Epithelial cell of proximal tubule (primary cell): Measurements from ENCODE around the gene HDC. TPM values are rescaled to one million over a fixed set of nuclear protein-coding genes. Genes with fewer than 3 reads are reported as not detected.

Source experiments
- DNase-seq: peaks from one replicate; pipeline ENCODE4 v3.0.0-alpha.2; 2011; ENCODE audit warnings: low read depth
- H3K4me3 ChIP-seq: 2 replicates; pipeline ENCODE4 v1.5.1; 2011; ENCODE audit warnings: low read depth, mild to moderate bottlenecking, low read length
- total RNA-seq: library from RNA; depleted of rRNA; stranded (reverse); fragments of >200 nt; gene quantifications from 2 replicates; pipeline ENCODE4 v1.2.3, GENCODE V29; 2015
- TF ChIP-seq, protein P1 (sequence below): conservative IDR thresholded peaks from 2 replicates; pipeline ENCODE4 v1.5.1; 2012; ENCODE audit warnings: low read depth, mild to moderate bottlenecking, low read length

HDC gene
- total RNA-seq, 1 donor from 2014 or later: not detected

DNA sequence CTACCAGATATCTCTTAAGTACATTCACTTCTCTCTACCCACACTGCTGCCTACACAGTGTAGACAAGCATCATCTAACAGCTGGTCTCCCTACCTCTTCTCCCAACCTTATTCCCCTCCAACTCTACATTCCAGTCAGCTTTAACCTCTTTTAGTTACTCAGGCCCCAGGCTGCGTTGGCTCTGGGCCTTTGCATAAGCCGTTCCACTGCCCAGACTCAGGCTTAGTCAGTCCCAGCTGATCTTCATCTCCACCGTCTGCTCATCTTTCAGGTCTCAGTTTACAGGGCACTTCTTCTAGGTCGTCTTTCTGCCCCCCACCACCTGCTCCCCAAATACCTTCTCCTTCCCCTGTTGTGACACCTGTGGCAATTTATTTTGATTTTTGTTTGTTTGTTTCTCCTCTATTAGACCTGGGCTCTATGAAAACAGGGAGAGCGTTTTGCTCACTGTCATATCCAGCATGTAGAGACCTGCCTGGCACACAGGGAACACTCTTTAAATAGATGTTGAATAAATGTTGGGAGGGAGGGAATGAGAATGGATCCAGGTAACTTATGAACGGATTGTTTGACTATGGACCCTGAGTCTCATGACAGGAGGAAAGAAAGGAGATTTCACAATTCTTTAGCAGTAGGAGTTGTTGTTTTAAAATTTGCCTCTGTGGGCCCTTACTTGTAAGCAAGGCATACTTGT, 72.5 kb downstream of the HDC start:
- TF ChIP-seq, protein P1, sequence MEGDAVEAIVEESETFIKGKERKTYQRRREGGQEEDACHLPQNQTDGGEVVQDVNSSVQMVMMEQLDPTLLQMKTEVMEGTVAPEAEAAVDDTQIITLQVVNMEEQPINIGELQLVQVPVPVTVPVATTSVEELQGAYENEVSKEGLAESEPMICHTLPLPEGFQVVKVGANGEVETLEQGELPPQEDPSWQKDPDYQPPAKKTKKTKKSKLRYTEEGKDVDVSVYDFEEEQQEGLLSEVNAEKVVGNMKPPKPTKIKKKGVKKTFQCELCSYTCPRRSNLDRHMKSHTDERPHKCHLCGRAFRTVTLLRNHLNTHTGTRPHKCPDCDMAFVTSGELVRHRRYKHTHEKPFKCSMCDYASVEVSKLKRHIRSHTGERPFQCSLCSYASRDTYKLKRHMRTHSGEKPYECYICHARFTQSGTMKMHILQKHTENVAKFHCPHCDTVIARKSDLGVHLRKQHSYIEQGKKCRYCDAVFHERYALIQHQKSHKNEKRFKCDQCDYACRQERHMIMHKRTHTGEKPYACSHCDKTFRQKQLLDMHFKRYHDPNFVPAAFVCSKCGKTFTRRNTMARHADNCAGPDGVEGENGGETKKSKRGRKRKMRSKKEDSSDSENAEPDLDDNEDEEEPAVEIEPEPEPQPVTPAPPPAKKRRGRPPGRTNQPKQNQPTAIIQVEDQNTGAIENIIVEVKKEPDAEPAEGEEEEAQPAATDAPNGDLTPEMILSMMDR: no peak
- no peak for DNase-seq
- no peak overlapping the region for H3K4me3 ChIP-seq

- TF ChIP-seq, protein P1: no peak
- no peak for DNase-seq
- H3K4me3 ChIP-seq: no peak overlapping the region
These were observed 73.4 kb downstream of the HDC start for GRCh38 chr15:50192164-50192563.

Other genes starting within 250 kb of the HDC start
- not detected in 2 replicates for gene ATP8B4, start 146.5 kb downstream of the HDC start, total RNA-seq
- gene SLC27A2, start 83.5 kb downstream of the HDC start, total RNA-seq: 6.0 and 6.2 TPM in 2 replicates
- gene GABPB1, start 89.5 kb upstream of the HDC start, total RNA-seq: 48.9 and 51.6 TPM in 2 replicates
- 35.1 and 35.9 TPM in 2 replicates for gene USP8, start 158.7 kb upstream of the HDC start, total RNA-seq